ENCODE measurements around the gene KRTAP19-8.

The KRTAP19-8 gene

DNA sequence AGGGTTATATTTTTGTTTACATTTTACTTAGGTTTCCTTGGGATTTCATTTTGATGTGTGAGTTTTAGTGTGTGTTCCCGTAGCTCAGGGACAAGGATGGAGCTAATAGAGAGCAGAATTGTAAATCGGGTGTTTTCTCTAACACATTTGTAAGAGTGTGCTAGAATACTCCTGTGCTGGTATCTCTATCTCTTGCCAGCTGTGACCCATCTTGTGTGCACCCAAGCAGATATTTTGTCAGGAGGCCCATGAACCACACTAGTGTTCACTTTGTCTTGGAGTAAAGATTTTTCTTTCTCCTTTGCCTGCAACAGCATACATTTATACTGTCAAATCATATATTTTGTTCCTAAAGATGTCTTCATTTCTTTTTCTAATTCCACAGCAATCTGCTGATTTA is 23.4 kb downstream of the KRTAP19-8 start:
- DNase-seq: no peak
- in situ Hi-C loops (cut with MboI; ENCODE audit: low pct_unique_long_range_greater_than_20kb, low sequenced_read_pairs): no loop called here

DNA sequence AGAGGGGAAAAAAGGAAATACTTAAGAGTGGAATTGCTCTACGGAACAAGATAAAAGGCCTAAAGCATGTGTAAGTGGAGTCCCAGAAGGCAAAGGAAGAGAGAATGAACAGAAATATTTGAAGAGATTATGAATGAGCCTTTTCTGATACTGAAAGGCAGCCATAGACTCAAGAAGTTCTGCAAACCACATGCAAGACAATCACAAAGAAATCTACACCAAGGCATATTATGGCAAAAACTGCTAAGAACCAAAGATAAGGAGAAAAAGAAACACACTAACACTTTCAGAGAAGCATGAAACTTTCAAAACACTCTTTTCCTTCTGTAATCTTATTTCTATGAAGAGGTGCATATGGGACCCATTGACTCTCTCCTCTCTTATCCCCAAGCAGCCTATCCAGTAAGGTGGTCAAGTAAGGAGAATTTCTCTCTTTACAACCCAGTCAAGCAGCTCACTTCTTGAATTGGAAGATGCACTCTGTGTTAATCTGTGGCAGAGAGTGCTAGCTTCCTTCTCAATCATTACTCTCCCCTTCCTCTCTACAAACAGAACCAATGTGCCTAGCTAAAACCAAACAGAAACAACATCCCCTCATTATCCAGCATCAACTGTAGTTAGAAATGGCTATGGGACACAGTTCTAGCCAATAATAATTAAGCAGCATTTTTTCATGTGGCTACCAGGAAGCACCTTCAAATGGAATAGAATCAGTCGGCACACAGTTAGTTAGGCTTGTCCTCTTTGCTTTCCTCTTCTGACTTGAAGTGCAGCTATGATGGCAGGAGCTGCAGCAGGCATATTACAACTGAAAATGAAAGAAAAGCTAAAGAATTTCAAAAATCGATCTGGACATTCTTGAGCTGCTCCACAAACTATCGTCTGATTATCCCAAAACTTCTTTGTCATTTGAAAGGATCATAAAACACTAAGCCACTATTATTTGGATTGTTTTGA is 25.9 kb downstream of the KRTAP19-8 start:
- DNase-seq: no peak
- in situ Hi-C loops (cut with MboI; ENCODE audit: low pct_unique_long_range_greater_than_20kb, low sequenced_read_pairs): no loop called here

DNA sequence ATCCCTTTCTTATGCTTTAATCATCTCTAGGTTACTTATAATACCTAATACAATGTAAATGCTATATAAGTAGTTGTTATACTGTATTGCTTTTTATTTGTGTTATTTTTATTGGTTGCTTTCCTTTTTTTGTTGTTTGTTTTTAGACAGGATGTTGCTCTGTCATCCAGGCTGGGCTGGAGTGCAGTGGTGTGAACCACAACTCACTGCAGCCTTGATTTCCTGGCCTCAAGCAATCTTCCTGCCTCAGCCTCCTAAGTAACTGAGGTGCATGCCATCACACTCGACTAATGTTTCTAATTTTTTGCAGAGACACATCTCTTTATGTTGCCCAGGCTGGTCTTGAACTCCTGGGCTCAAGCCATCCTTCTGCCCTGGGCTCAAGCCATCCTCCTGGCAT is 26.9 kb downstream of the KRTAP19-8 start:
- no peak for DNase-seq
- in situ Hi-C loops (cut with MboI; ENCODE audit: low pct_unique_long_range_greater_than_20kb, low sequenced_read_pairs): no loop called here

- in situ Hi-C loops (cut with MboI; ENCODE audit: low pct_unique_long_range_greater_than_20kb, low sequenced_read_pairs): no loop called here
- DNase-seq: no peak
Measured at GRCh38 chr21:31008355-31008754, 29.9 kb downstream of the KRTAP19-8 start.

DNA sequence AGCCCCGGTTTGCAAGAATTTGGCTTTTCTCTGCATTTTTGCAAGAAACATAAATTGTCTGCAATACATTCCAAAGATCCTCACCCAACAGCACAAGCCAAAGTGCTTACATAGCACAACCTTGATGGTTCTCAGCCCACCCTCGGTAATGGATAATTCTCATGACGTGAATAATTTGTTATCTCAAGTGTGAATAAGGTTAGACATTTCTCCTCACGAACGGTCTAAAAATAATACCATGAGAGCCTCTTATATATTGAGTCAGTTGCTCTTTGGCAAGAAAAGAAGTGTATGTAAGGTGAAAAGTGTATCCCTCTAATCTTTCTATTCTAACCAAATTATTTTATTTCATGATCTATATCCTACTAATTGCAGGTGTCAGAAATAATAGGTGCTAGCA is 33.3 kb downstream of the KRTAP19-8 start:
- no peak for DNase-seq
- in situ Hi-C loops (cut with MboI; ENCODE audit: low pct_unique_long_range_greater_than_20kb, low sequenced_read_pairs): no loop called here

GRCh38 chr21:31003471-31003870 is 34.8 kb downstream of the KRTAP19-8 start:
- in situ Hi-C loops (cut with MboI; ENCODE audit: low pct_unique_long_range_greater_than_20kb, low sequenced_read_pairs): no loop called here
- no peak for DNase-seq

DNA sequence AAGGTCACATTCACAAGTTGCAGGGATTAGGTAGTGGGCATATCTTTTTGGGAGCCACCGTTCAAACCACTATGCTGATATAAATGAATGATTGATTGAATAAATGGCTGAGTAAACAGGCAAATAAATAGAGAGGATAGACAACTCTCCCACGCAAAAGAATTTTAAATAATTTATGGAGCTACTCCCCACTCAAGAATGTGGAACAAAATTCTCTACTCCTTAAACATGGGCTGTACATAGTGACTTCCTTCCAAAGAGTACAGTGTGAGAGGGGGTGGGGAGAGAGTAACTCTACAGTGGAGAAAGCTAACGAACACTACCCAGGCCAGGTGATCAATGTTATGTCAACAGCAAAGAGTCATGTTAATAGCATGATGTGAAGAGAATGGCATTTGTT is 40.7 kb downstream of the KRTAP19-8 start:
- in situ Hi-C loops (cut with MboI; ENCODE audit: low pct_unique_long_range_greater_than_20kb, low sequenced_read_pairs): no loop called here

GRCh38 chr21:30996728-30997127 is 41.5 kb downstream of the KRTAP19-8 start:
- DNase-seq: no peak
- in situ Hi-C loops (cut with MboI; ENCODE audit: low pct_unique_long_range_greater_than_20kb, low sequenced_read_pairs): no loop called here

More for the DNA sequence above, 40.7 kb downstream of the KRTAP19-8 start:
- no peak for DNase-seq

- in situ Hi-C loops (cut with MboI; ENCODE audit: low pct_unique_long_range_greater_than_20kb, low sequenced_read_pairs): no loop called here
- no peak for DNase-seq
Measured at GRCh38 chr21:30994932-30995331, 43.3 kb downstream of the KRTAP19-8 start.

GRCh38 chr21:30990514-30991262 is 47.6 kb downstream of the KRTAP19-8 start:
- DNase-seq: no peak
- in situ Hi-C loops (cut with MboI; ENCODE audit: low pct_unique_long_range_greater_than_20kb, low sequenced_read_pairs): no loop called here

GRCh38 chr21:30988706-30989105 is 49.6 kb downstream of the KRTAP19-8 start:
- in situ Hi-C loops (cut with MboI; ENCODE audit: low pct_unique_long_range_greater_than_20kb, low sequenced_read_pairs): no loop called here
- no peak for DNase-seq

Measured in KBM-7 (cell line).